Upper lobe of left lung (tissue), 6 donors: ENCODE measurements around the gene VAC14. TPM values are rescaled to one million over a fixed set of nuclear protein-coding genes. Genes with fewer than 3 reads are reported as not detected.
A peak's percentile ranks its signal among the peaks of the same experiment; 100 is the strongest.
"Not testable (repeated sequence)": the region's sequence is repeated elsewhere in the genome, so short reads cannot be mapped to it uniquely, and the experiment has no call there.

ENCODE experiments used
- ATAC-seq, 2 donors: fragments of 200-7000 bp; cut with Tn5 transposase; one replicate each; pipeline ENCODE4 v1.9.1; 2022; ENCODE audit warnings: mild to moderate bottlenecking in 2 of 2, moderate library complexity in 2 of 2; ENCODE audit not compliant: low FRiP score in 2 of 2
- DNase-seq, 2 donors: peaks; one replicate each; pipeline ENCODE4 v3.0.0-alpha.2; 2019 to 2020
- H3K27ac ChIP-seq, 4 donors: fragments of 200-600 bp; sonication (generic); one replicate each; pipeline ENCODE4 v1.5.1; 2016 to 2019
- H3K27me3 ChIP-seq, 4 donors: fragments of 200-600 bp; sonication (generic); one replicate each; pipeline ENCODE4 v1.5.1; 2017 to 2019
- H3K36me3 ChIP-seq, 4 donors: fragments of 200-600 bp; sonication (generic); one replicate each; pipeline ENCODE4 v1.5.1; 2016 to 2019
- H3K4me1 ChIP-seq, 4 donors: fragments of 200-600 bp; sonication (generic); one replicate each; pipeline ENCODE4 v1.5.1; 2018 to 2019
- H3K4me3 ChIP-seq, 4 donors: fragments of 200-600 bp; sonication (generic); one replicate each; pipeline ENCODE4 v1.5.1; 2017 to 2019; ENCODE audit warnings: mild to moderate bottlenecking in 2 of 4, moderate library complexity in 1 of 4
- H3K9me3 ChIP-seq, 4 donors: fragments of 200-600 bp; sonication (generic); one replicate each; pipeline ENCODE4 v1.5.1; 2018 to 2019
- CTCF ChIP-seq, 6 experiments: fragments of 450-650 bp in 4 of 6; fragments of 200-600 bp in 2 of 6; sonication (generic) in 2 of 6; IDR thresholded peaks; one replicate each; pipeline ENCODE4 v1.5.1; 2016 to 2019; ENCODE audit warnings: antibody characterized with exemption in 6 of 6
- EP300 ChIP-seq, 4 donors: sonication (generic); formaldehyde crosslinking; IDR thresholded peaks; one replicate each; pipeline ENCODE4 v1.5.1; 2017; ENCODE audit warnings: antibody characterized with exemption in 4 of 4, control low read depth in 2 of 4
- POLR2A ChIP-seq, 4 donors: fragments of 450-650 bp; IDR thresholded peaks; one replicate each; pipeline ENCODE4 v1.5.1; 2016 to 2017; ENCODE audit warnings: antibody characterized with exemption in 4 of 4, mild to moderate bottlenecking in 2 of 4
- POLR2AphosphoS5 ChIP-seq, 2 donors: sonication (generic); formaldehyde crosslinking; IDR thresholded peaks; one replicate each; pipeline ENCODE4 v1.5.1; 2017; ENCODE audit warnings: antibody characterized with exemption in 2 of 2
- WGBS, 2 donors: methylation state at CpG; one replicate each; pipeline ENCODE4 v1.1.5; 2017 to 2018; 5-methylcytosine and 5-hydroxymethylcytosine counted together
- total RNA-seq, 6 donors: library from RNA; depleted of rRNA in 4 of 6; stranded (reverse); fragments of >200 nt in 4 of 6; gene quantifications; one replicate each; pipeline versions ENCODE4 v1.1.0 to v1.2.1, GENCODE V29; 2016 to 2021
- donor health status: DM: no; HTN: no; CAD: no; lungs with moderate emphysema.
- donor health status: DM: no; HTN: yes; CAD: no; lungs with severe emphysema.

The VAC14 gene
- total RNA-seq = 100 to 1,000 TPM in 2 of 6 donors, 10 to 100 TPM in 4; 39.6 to 145 (median 57.4) TPM

- peak; percentile 95 to 98 for DNase-seq
- Histone ChIP-seq H3K9me3 (peaks cover 0 to 7% (median 0%) of the 10 kb centered on the region in 4 donors), H3K27me3 (no peaks in the 10 kb centered on the region), H3K4me3 (peak within 1 kb of the TSS; percentile 84 to 100 (median 96)), H3K36me3 (peaks cover 0 to 10% (median 0%) of the 10 kb centered on the region in 4 donors), H3K27ac (peak within 1 kb of the TSS; percentile 59 to 86 (median 80)), H3K4me1 (peaks cover 14 to 30% (median 20%) of the 10 kb centered on the region in 4 donors)
- peak; percentile 83 to 88 for TF ChIP-seq POLR2AphosphoS5 (IDR thresholded peaks at IDR 0.05)
- TF ChIP-seq POLR2A (IDR thresholded peaks at IDR 0.05) = peak in 1 of 4 donors; percentile 85
- TF ChIP-seq CTCF (IDR thresholded peaks at IDR 0.05) = no peak
- TF ChIP-seq EP300 (IDR thresholded peaks at IDR 0.05) = no peak
- peak; percentile 97 for ATAC-seq
- WGBS, 2 donors = 1% methylated on average over 16 to 24 of the region's 64 CpGs
Observed at GRCh38 chr16:70800781-70801480, at the start of gene VAC14. TSS of gene VAC14 (minus strand) at chr16:70801158. CDS start at chr16:70800900, 258 bp downstream.

- H3K4me1 ChIP-seq, H3K36me3 ChIP-seq, H3K27me3 ChIP-seq, ATAC-seq, H3K4me3 ChIP-seq, DNase-seq, H3K9me3 ChIP-seq, H3K27ac ChIP-seq: not testable (repeated sequence)
- WGBS, 2 donors = 68 to 100% methylated on average over 1 to 3 of the region's 4 CpGs
Observed at GRCh38 chr16:70823498-70824118, 22.6 kb upstream of the VAC14 start.

GRCh38 chr16:70822734-70823133, 21.8 kb upstream of the VAC14 start:
- H3K9me3 ChIP-seq, H3K36me3 ChIP-seq, ATAC-seq, DNase-seq, H3K27me3 ChIP-seq, H3K4me1 ChIP-seq, H3K4me3 ChIP-seq, H3K27ac ChIP-seq: not testable (repeated sequence)
- WGBS, 2 donors = 29% methylated on average over 1 of the region's 2 CpGs; no CpG with 5 or more reads in 1 of the 2 donors

GRCh38 chr16:70818088-70818487, 17.1 kb upstream of the VAC14 start:
- H3K27me3 ChIP-seq, H3K9me3 ChIP-seq, H3K4me1 ChIP-seq, H3K36me3 ChIP-seq, H3K27ac ChIP-seq, H3K4me3 ChIP-seq: not testable (repeated sequence)
- DNase-seq (peak in 1 of 2 donors; percentile 29), ATAC-seq (peak in 1 of 2 donors; percentile 55)
- WGBS, 2 donors = 33 to 89% methylated on average over 1 to 11 of the region's 13 CpGs

GRCh38 chr16:70809392-70810060, 8.6 kb upstream of the VAC14 start:
- WGBS, 2 donors = 59 to 73% methylated on average over 9 of the region's 9 CpGs
- Histone ChIP-seq H3K27ac (no peak overlapping the region), H3K9me3 (peaks cover 0 to under 1% (median 0%) of the 10 kb centered on the region in 4 donors), H3K27me3 (no peaks in the 10 kb centered on the region), H3K4me3 (no peak overlapping the region), H3K4me1 (no peaks in the 10 kb centered on the region), H3K36me3 (no peaks in the 10 kb centered on the region)
- ATAC-seq = no peak
- no peak for TF ChIP-seq EP300 (IDR thresholded peaks at IDR 0.05)
- TF ChIP-seq POLR2AphosphoS5 (IDR thresholded peaks at IDR 0.05) = no peak
- TF ChIP-seq CTCF (IDR thresholded peaks at IDR 0.05) = no peak
- TF ChIP-seq POLR2A (IDR thresholded peaks at IDR 0.05) = no peak
- no peak for DNase-seq

GRCh38 chr16:70808371-70808770, 7.4 kb upstream of the VAC14 start:
- Histone ChIP-seq H3K4me1 (no peaks in the 10 kb centered on the region), H3K4me3 (no peak overlapping the region), H3K27me3 (no peaks in the 10 kb centered on the region), H3K36me3 (no peaks in the 10 kb centered on the region), H3K27ac (no peak overlapping the region), H3K9me3 (peaks cover 0 to 7% (median 0%) of the 10 kb centered on the region in 4 donors)
- TF ChIP-seq POLR2AphosphoS5 (IDR thresholded peaks at IDR 0.05) = no peak
- no peak for TF ChIP-seq EP300 (IDR thresholded peaks at IDR 0.05)
- no peak for TF ChIP-seq CTCF (IDR thresholded peaks at IDR 0.05)
- TF ChIP-seq POLR2A (IDR thresholded peaks at IDR 0.05) = no peak
- ATAC-seq (no peak), DNase-seq (no peak)
